Fibroblast of lung (primary cell): ENCODE data around the gene PRDM16. TPM values are rescaled to one million over a fixed set of nuclear protein-coding genes. Genes with fewer than 3 reads are reported as not detected.

ENCODE experiments used
- DNase-seq, 2 donors: peaks; one replicate each; pipeline versions ENCODE4 v3.0.0 to v3.0.0-alpha.2; 2010; ENCODE audit warnings: low read depth in 2 of 2
- H2AFZ ChIP-seq: 2 replicates; pipeline ENCODE4 v1.5.1; 2012; ENCODE audit warnings: low read length, control low read depth, inconsistent platforms
- H3K27ac ChIP-seq: 2 replicates; pipeline ENCODE4 v1.5.1; 2011; ENCODE audit warnings: low read length, control low read depth; ENCODE audit not compliant: insufficient read depth
- H3K27me3 ChIP-seq: 2 replicates; pipeline ENCODE4 v1.5.1; 2011; ENCODE audit warnings: mild to moderate bottlenecking, low read length; ENCODE audit not compliant: control insufficient read depth, insufficient read depth
- H3K36me3 ChIP-seq: 2 replicates; pipeline ENCODE4 v1.5.1; 2011; ENCODE audit warnings: low read length; ENCODE audit not compliant: control insufficient read depth, insufficient read depth
- H3K4me1 ChIP-seq: 2 replicates; pipeline ENCODE4 v1.5.1; 2011; ENCODE audit warnings: low read length; ENCODE audit not compliant: control insufficient read depth, insufficient read depth; ENCODE audit errors: extremely low read depth
- H3K4me2 ChIP-seq: 2 replicates; pipeline ENCODE4 v1.5.1; 2011; ENCODE audit warnings: low read length, control low read depth; ENCODE audit not compliant: insufficient read depth; ENCODE audit errors: extremely low read depth
- H3K4me3 ChIP-seq, 4 experiments: fragments of 200-600 bp in 1 of 4; sonication (generic) in 1 of 4; replicated peaks in 1 of 4; 2 replicates each; pipeline ENCODE4 v1.5.1; 2011 to 2016; ENCODE audit warnings: low read length in 4 of 4, low read depth in 3 of 4, mild to moderate bottlenecking in 3 of 4, control low read depth in 2 of 4, inconsistent platforms in 1 of 4, mixed read lengths in 1 of 4; ENCODE audit not compliant: insufficient read depth in 1 of 4; ENCODE audit errors: control extremely low read depth in 1 of 4
- H3K79me2 ChIP-seq: 2 replicates; pipeline ENCODE4 v1.5.1; 2012; ENCODE audit warnings: mild to moderate bottlenecking, low read length, inconsistent platforms; ENCODE audit not compliant: control insufficient read depth, insufficient read depth
- H3K9ac ChIP-seq: 2 replicates; pipeline ENCODE4 v1.5.1; 2011; ENCODE audit warnings: mild to moderate bottlenecking, low read length, control low read depth; ENCODE audit not compliant: insufficient read depth
- H3K9me3 ChIP-seq: 2 replicates; pipeline ENCODE4 v1.5.1; 2012; ENCODE audit warnings: low read depth, low read length; ENCODE audit not compliant: control insufficient read depth, insufficient read depth
- H4K20me1 ChIP-seq: 2 replicates; pipeline ENCODE4 v1.5.1; 2011; ENCODE audit warnings: low read length; ENCODE audit not compliant: control insufficient read depth, insufficient read depth; ENCODE audit errors: extremely low read depth
- EZH2 ChIP-seq: IDR thresholded peaks from 2 replicates; pipeline ENCODE4 v1.5.1; 2012; ENCODE audit warnings: low read length, control low read depth, mild to moderate bottlenecking; ENCODE audit errors: missing control alignments
- polyA plus RNA-seq, 2 donors: library from polyadenylated mRNA; depleted of rRNA in 1 of 2; stranded (reverse) in 1 of 2; unstranded in 1 of 2; fragments of >200 nt; gene quantifications; 2 replicates each; pipeline ENCODE4 v1.2.1, GENCODE V29; 2011 to 2012; ENCODE audit warnings: missing spikeins in 1 of 2
- total RNA-seq: library from RNA; depleted of rRNA; stranded (reverse); fragments of >200 nt; gene quantifications from 2 replicates; pipeline ENCODE4 v1.2.1, GENCODE V29; 2014
- TF ChIP-seq, protein P1 (sequence below), 2 donors: IDR thresholded peaks in 1 of 2; conservative IDR thresholded peaks in 1 of 2; 1 replicate in 1 of 2; 2 replicates in 1 of 2; pipeline ENCODE4 v1.5.1; 2011 to 2012; ENCODE audit warnings: low read length in 2 of 2, control low read depth in 1 of 2, inconsistent platforms in 1 of 2, low read depth in 1 of 2, mild to moderate bottlenecking in 1 of 2

PRDM16 gene
- total and polyA plus RNA-seq, 2 donors (not counting 1 experiment from before 2014, with no cell fraction given) = 0.30 to 1.8 TPM

GRCh38 chr1:3469849-3470649, 401.0 kb downstream of the PRDM16 start:
- TF ChIP-seq, protein P1, sequence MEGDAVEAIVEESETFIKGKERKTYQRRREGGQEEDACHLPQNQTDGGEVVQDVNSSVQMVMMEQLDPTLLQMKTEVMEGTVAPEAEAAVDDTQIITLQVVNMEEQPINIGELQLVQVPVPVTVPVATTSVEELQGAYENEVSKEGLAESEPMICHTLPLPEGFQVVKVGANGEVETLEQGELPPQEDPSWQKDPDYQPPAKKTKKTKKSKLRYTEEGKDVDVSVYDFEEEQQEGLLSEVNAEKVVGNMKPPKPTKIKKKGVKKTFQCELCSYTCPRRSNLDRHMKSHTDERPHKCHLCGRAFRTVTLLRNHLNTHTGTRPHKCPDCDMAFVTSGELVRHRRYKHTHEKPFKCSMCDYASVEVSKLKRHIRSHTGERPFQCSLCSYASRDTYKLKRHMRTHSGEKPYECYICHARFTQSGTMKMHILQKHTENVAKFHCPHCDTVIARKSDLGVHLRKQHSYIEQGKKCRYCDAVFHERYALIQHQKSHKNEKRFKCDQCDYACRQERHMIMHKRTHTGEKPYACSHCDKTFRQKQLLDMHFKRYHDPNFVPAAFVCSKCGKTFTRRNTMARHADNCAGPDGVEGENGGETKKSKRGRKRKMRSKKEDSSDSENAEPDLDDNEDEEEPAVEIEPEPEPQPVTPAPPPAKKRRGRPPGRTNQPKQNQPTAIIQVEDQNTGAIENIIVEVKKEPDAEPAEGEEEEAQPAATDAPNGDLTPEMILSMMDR (conservative IDR thresholded peaks at IDR 0.05 in 1 of 2, IDR thresholded peaks at IDR 0.05 in 1 of 2; ENCODE audit: low read depth in 1 of 2, low read length in 2 of 2) = no peak
- no peak for TF ChIP-seq EZH2
- H3K27ac ChIP-seq = no peak overlapping the region

DNA sequence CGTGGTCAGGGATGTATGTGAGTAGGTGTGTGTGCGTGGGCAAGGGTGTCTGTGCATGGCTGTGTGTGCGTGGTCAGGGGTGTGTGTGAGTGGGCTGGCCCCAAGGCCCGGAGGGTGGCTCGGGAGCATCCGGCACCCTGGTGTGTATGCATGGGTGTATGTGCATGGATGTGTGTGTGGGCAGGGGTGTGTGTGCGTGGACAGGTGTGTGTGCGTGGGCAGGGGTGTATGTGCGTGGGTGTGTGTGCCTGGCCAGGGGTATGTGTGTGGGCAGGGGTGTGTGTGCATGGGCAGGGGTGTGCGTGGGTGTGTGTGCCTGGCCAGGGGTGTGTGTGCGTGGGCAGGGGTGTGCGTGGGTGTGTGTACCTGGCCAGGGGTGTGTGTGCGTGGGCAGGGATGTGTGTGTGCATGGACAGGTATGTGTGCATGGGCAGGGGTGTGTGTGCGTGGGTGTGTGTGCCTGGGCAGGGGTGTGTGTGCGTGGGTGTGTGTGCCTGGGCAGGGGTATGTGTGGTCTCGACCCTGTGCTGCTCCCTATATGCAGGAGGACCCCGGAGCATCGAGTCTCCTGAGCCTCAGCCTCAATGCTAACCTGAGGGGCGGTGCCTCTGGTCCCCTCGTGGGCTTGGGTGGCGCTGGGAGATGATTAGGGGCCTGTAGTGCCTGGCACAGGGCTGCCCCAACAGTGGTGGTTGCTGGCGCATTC, 401.8 kb downstream of the PRDM16 start:
- Histone ChIP-seq H3K27me3 (no peaks in the 10 kb centered on the region), H3K4me2 (no peak overlapping the region), H2AFZ (no peak overlapping the region), H3K4me3 (no peak overlapping the region), H3K9ac (no peak overlapping the region), H3K27ac (no peak overlapping the region), H3K36me3 (no peaks in the 10 kb centered on the region), H3K9me3 (no peaks in the 10 kb centered on the region), H3K4me1 (peaks cover 4% of the 10 kb centered on the region), H3K79me2 (no peaks in the 10 kb centered on the region), H4K20me1 (no peaks in the 10 kb centered on the region)
- no peak for TF ChIP-seq EZH2
- TF ChIP-seq, protein P1 (conservative IDR thresholded peaks at IDR 0.05 in 1 of 2, IDR thresholded peaks at IDR 0.05 in 1 of 2; ENCODE audit: low read depth in 1 of 2, low read length in 2 of 2) = no peak
- DNase-seq = no peak

More at GRCh38 chr1:3469849-3470649, 401.0 kb downstream of the PRDM16 start:
- Histone ChIP-seq H3K27me3 (no peaks in the 10 kb centered on the region), H3K4me3 (no peak overlapping the region), H3K4me1 (peaks cover 4% of the 10 kb centered on the region), H3K36me3 (no peaks in the 10 kb centered on the region), H3K79me2 (no peaks in the 10 kb centered on the region), H3K9ac (no peak overlapping the region), H3K4me2 (no peak overlapping the region), H2AFZ (no peak overlapping the region), H4K20me1 (no peaks in the 10 kb centered on the region), H3K9me3 (no peaks in the 10 kb centered on the region)
- DNase-seq = no peak

DNA sequence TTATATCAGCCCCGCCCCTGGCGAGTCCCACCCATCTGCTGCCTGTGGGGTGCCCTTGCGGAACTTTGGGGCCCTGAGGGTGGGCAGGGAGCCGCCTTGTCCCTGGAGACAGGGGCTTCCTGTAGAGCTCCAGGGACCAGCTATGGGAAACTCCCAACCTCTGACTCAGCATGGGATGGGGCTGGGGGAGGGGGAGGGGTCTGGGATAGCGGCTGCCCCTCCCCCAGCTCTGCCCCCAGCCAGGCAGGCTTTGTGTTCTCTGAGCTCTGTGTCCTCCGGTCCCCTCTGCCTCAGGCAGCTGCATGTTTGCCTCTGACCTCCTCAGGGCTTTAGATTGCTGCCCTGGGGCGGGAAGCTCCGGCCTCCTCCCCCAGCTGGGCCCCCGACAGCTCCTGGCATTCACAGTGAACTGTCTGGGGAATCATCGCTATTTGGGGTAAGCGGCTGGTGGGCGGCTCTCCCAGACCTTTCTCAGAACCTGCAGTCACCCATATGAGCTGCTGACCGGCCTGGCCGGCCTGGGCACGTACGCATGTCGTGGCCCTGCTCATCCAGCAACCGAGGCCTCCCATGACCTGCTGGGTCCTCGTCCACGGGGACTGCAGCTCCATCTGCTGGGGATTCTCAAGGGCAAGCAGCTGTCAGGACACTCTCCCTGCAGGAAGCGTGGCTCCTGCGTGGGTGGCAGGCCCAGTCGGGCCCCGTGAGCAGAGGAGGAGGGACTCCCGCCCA, 402.5 kb downstream of the PRDM16 start:
- peaks cover 4% of the 10 kb centered on the region for H3K4me1 ChIP-seq
- H3K27me3 ChIP-seq = no peaks in the 10 kb centered on the region
- no peak overlapping the region for H2AFZ ChIP-seq
- H3K27ac ChIP-seq = no peak overlapping the region
- H3K9ac ChIP-seq = no peak overlapping the region
- no peaks in the 10 kb centered on the region for H4K20me1 ChIP-seq
- H3K36me3 ChIP-seq = no peaks in the 10 kb centered on the region
- no peak overlapping the region for H3K4me3 ChIP-seq
- no peaks in the 10 kb centered on the region for H3K9me3 ChIP-seq
- no peak overlapping the region for H3K4me2 ChIP-seq
- DNase-seq = peak; percentile 51 to 57
- no peaks in the 10 kb centered on the region for H3K79me2 ChIP-seq
- TF ChIP-seq, protein P1 (conservative IDR thresholded peaks at IDR 0.05 in 1 of 2, IDR thresholded peaks at IDR 0.05 in 1 of 2; ENCODE audit: low read depth in 1 of 2, low read length in 2 of 2) = peak; percentile 28 to 51
- TF ChIP-seq EZH2 = no peak
